D341Med (cell line): ENCODE results near the gene GREM1.

ENCODE experiments used
- DNase-seq: peaks from one replicate; pipeline ENCODE4 v3.0.0; 2012; ENCODE audit warnings: low spot score

GREM1 gene

GRCh38 chr15:32781781-32782180 lies 64.0 kb downstream of the GREM1 start:
- DNase-seq: no peak

GRCh38 chr15:32784581-32784980 lies 66.8 kb downstream of the GREM1 start:
- DNase-seq: no peak

GRCh38 chr15:32786906-32787305 lies 69.1 kb downstream of the GREM1 start:
- no peak for DNase-seq

GRCh38 chr15:32787949-32788348 lies 70.1 kb downstream of the GREM1 start:
- no peak for DNase-seq

GRCh38 chr15:32790352-32790999 lies 72.7 kb downstream of the GREM1 start:
- DNase-seq: no peak

GRCh38 chr15:32792436-32792835 lies 74.6 kb downstream of the GREM1 start:
- DNase-seq: no peak
